ENCODE data around the gene SYK.

Gene SYK

DNA sequence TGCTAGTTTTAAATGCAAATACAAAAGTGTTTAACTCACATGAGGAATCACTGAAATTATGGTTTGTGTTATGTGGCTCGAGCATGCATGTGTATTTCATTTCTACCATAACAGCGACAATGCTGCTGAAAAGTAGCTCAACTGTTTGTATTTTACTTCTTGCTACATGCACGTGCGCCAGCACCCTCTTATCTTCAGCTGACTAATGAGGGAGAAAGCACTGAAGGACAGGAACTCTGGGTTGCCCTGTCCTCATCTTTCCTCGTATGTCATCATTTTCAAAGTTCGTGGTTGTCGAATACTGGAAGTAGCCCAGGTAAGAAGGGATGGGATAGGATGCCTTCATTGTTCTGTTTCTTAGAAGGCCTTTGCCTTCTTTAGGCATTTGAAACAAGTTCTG is 120.3 kb downstream of the SYK start:
- TF ChIP-seq FOXK2 (IDR thresholded peaks at IDR 0.05), result no peak
- no peak for TF ChIP-seq ARNT (IDR thresholded peaks at IDR 0.05)
- TF ChIP-seq, protein P1, sequence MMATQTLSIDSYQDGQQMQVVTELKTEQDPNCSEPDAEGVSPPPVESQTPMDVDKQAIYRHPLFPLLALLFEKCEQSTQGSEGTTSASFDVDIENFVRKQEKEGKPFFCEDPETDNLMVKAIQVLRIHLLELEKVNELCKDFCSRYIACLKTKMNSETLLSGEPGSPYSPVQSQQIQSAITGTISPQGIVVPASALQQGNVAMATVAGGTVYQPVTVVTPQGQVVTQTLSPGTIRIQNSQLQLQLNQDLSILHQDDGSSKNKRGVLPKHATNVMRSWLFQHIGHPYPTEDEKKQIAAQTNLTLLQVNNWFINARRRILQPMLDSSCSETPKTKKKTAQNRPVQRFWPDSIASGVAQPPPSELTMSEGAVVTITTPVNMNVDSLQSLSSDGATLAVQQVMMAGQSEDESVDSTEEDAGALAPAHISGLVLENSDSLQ (IDR thresholded peaks at IDR 0.05), result no peak
- no peak for TF ChIP-seq FOXA1 (IDR thresholded peaks at IDR 0.05)
- TF ChIP-seq NFRKB (IDR thresholded peaks at IDR 0.05), result no peak
- no peak for TF ChIP-seq L3MBTL2 (conservative IDR thresholded peaks at IDR 0.05)
- TF ChIP-seq SP1 (IDR thresholded peaks at IDR 0.05), result no peak
- TF ChIP-seq HDGF (IDR thresholded peaks at IDR 0.05; ENCODE audit: borderline replicate concordance), result no peak
- no peak for TF ChIP-seq ZNF384 (IDR thresholded peaks at IDR 0.05)
- no peak for TF ChIP-seq SUZ12 (IDR thresholded peaks at IDR 0.05)
- no peak for TF ChIP-seq TARDBP (IDR thresholded peaks at IDR 0.05)
- TF ChIP-seq ELF4 (IDR thresholded peaks at IDR 0.05), result no peak
- no peak for TF ChIP-seq FOXM1 (IDR thresholded peaks at IDR 0.05; ENCODE audit: borderline replicate concordance)
- TF ChIP-seq BHLHE40 (IDR thresholded peaks at IDR 0.05; ENCODE audit: borderline replicate concordance), result no peak
- ChIA-PET CTCF (no interaction called here), POLR2A (no interaction called here)

DNA sequence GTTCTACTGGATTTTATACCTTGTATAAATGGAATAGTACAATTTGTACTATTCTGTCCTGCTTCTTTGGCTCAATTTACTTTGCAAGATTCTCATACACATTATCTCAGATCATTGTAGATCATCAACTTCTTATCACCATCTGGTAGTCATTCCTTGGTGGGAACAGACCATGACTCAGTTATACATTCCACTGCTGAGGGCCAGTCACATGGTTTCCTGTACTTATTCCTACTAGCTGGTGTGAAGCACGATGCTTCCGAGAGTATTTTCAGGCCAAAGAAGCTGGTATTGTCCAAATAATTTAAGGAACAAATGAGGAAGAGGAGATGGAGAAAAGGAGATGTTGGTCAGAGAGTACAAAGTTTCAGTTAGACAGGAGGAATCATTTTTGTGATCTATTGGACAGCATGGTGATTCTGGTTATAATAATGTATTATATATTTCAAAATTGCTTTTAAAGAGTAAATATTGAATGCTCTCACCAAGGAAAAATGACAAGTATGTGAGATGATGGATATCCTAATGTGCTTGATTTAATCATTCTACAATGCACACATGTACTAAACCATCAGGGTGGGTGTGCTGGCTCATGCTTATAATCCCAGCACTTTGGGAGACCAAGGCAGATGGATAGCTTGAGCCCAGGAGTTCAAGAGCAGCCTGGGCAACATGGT is 124.1 kb downstream of the SYK start:
- CTCF ChIA-PET, result no interaction called here
- no peak for DNase-seq (ENCODE audit: extremely low spot score)
- POLR2A ChIA-PET, result no interaction called here
- TF ChIP-seq ARNT (IDR thresholded peaks at IDR 0.05), result no peak
- TF ChIP-seq LEF1 (IDR thresholded peaks at IDR 0.05; ENCODE audit: borderline replicate concordance), result no peak
- no peak for TF ChIP-seq ZNF384 (IDR thresholded peaks at IDR 0.05)
- TF ChIP-seq, protein P1 (IDR thresholded peaks at IDR 0.05), result no peak
- no peak for TF ChIP-seq NFRKB (IDR thresholded peaks at IDR 0.05)
- TF ChIP-seq CTBP1 (IDR thresholded peaks at IDR 0.05; ENCODE audit: borderline replicate concordance), result no peak
- no peak for TF ChIP-seq ELF4 (IDR thresholded peaks at IDR 0.05)
- TF ChIP-seq FOXA1 (IDR thresholded peaks at IDR 0.05), result no peak
- no peak for TF ChIP-seq L3MBTL2 (conservative IDR thresholded peaks at IDR 0.05)
- no peak for TF ChIP-seq FOXM1 (IDR thresholded peaks at IDR 0.05; ENCODE audit: borderline replicate concordance)
- no peak for TF ChIP-seq SUZ12 (IDR thresholded peaks at IDR 0.05)

More for the DNA sequence above, 120.3 kb downstream of the SYK start:
- DNase-seq (ENCODE audit: extremely low spot score), result no peak

DNA sequence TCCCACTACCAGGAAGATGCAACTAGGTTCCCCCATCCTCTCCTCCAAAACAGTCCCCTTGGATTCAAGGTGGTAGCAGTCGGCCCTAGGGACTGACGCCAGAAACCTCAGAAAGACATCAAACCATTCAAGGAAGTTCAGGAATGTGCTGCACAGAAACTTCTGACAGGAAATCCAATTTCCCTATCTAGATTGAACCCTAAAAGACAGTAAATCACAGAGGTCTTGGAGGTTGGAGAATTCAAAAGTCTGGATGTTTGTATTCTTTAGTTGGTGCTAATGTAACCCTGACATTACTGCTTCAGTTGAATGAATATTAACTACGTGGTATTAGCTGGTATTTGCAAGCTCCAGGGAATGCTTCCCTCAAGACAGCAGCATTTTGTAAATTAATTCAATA is 125.3 kb downstream of the SYK start:
- no peak for DNase-seq (ENCODE audit: extremely low spot score)
- ChIA-PET POLR2A (no interaction called here), CTCF (interaction anchor here (0.5 kb wide), 1 partner anchor 12 kb away, joined by 3 read pairs; no protein-coding TSS in a partner anchor)
- TF ChIP-seq ELF4 (IDR thresholded peaks at IDR 0.05) (no peak), LEF1 (IDR thresholded peaks at IDR 0.05; ENCODE audit: borderline replicate concordance) (no peak), FOXK2 (IDR thresholded peaks at IDR 0.05) (no peak), NFRKB (IDR thresholded peaks at IDR 0.05) (no peak), ZNF384 (IDR thresholded peaks at IDR 0.05) (no peak), FOXA1 (IDR thresholded peaks at IDR 0.05) (no peak), SP1 (IDR thresholded peaks at IDR 0.05) (no peak), L3MBTL2 (conservative IDR thresholded peaks at IDR 0.05) (no peak), FOXM1 (IDR thresholded peaks at IDR 0.05; ENCODE audit: borderline replicate concordance) (no peak), CTBP1 (IDR thresholded peaks at IDR 0.05; ENCODE audit: borderline replicate concordance) (no peak), HDGF (IDR thresholded peaks at IDR 0.05; ENCODE audit: borderline replicate concordance) (no peak), SUZ12 (IDR thresholded peaks at IDR 0.05) (no peak), ARNT (IDR thresholded peaks at IDR 0.05) (no peak), BHLHE40 (IDR thresholded peaks at IDR 0.05; ENCODE audit: borderline replicate concordance) (no peak), TARDBP (IDR thresholded peaks at IDR 0.05) (no peak)
- TF ChIP-seq, protein P1 (IDR thresholded peaks at IDR 0.05), result no peak

DNA sequence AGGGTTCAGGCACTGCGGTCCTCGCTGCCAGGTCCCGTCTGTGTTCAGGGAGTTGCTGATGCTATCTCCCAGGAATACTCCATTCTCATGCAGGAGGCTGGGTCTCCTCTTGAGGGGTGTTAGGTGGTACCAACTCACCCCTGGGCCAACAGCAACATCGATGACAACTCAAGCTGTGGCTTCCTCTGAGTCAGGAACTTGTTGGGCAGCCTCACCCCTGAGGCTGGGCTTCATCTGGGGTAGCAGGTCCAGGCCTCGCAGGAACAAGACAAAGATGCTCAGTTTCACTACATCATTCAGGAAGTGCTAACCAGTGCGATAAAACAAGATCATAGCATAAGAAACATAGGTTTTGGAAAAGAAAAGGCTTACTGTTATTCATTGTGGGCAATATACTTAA is 125.9 kb downstream of the SYK start:
- CTCF ChIA-PET, result no interaction called here
- POLR2A ChIA-PET, result no interaction called here
- no peak for DNase-seq (ENCODE audit: extremely low spot score)
- TF ChIP-seq LEF1 (IDR thresholded peaks at IDR 0.05; ENCODE audit: borderline replicate concordance) (no peak), SP1 (IDR thresholded peaks at IDR 0.05) (no peak), CTBP1 (IDR thresholded peaks at IDR 0.05; ENCODE audit: borderline replicate concordance) (no peak), BHLHE40 (IDR thresholded peaks at IDR 0.05; ENCODE audit: borderline replicate concordance) (no peak), ARNT (IDR thresholded peaks at IDR 0.05) (no peak), L3MBTL2 (conservative IDR thresholded peaks at IDR 0.05) (no peak), ZNF384 (IDR thresholded peaks at IDR 0.05) (no peak), NFRKB (IDR thresholded peaks at IDR 0.05) (no peak), FOXM1 (IDR thresholded peaks at IDR 0.05; ENCODE audit: borderline replicate concordance) (no peak), FOXK2 (IDR thresholded peaks at IDR 0.05) (no peak), SUZ12 (IDR thresholded peaks at IDR 0.05) (no peak)
- TF ChIP-seq, protein P1 (IDR thresholded peaks at IDR 0.05), result no peak

DNA sequence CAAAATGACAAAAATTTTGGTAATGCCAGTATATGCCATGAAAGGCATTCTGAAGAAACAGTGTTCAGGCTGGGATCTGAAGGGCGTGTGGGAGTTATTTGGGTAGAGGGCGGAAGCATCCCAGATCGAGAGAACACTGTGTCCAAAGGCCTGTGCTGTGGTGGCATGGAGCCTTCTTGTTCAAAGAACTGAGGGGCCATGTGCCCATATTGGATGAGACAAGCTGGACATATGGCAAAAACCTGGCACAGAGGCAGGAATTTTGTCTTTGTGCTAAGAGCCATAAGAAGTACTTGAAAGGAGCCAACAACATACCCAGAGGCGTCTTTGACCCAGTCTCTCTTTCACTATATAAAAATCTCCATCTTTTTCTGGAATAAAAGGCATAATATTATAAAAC is 128.0 kb downstream of the SYK start:
- ChIA-PET CTCF (interaction anchor here (0.7 kb wide), 1 partner anchor 66 kb away, joined by 3 read pairs; no protein-coding TSS in a partner anchor), POLR2A (no interaction called here)
- DNase-seq (ENCODE audit: extremely low spot score), result no peak
- no peak for TF ChIP-seq HDGF (IDR thresholded peaks at IDR 0.05; ENCODE audit: borderline replicate concordance)
- TF ChIP-seq ELF4 (IDR thresholded peaks at IDR 0.05), result no peak
- no peak for TF ChIP-seq L3MBTL2 (conservative IDR thresholded peaks at IDR 0.05)
- TF ChIP-seq ZNF384 (IDR thresholded peaks at IDR 0.05), result no peak

All from HEK293T (cell line).